GM18909 (cell line): Measurements from ENCODE around the gene FGFR2.

Source experiments
- ATAC-seq: cut with Tn5 transposase; IDR thresholded peaks from one replicate; pipeline ENCODE4 v1.9.1; 2021; ENCODE audit warnings: mild to moderate bottlenecking; ENCODE audit not compliant: unreplicated experiment, poor library complexity

FGFR2 gene

GRCh38 chr10:121592155-121592890 lies 5.9 kb downstream of the FGFR2 start:
- no peak for ATAC-seq

GRCh38 chr10:121591186-121591585 lies 7.1 kb downstream of the FGFR2 start:
- no peak for ATAC-seq

DNA sequence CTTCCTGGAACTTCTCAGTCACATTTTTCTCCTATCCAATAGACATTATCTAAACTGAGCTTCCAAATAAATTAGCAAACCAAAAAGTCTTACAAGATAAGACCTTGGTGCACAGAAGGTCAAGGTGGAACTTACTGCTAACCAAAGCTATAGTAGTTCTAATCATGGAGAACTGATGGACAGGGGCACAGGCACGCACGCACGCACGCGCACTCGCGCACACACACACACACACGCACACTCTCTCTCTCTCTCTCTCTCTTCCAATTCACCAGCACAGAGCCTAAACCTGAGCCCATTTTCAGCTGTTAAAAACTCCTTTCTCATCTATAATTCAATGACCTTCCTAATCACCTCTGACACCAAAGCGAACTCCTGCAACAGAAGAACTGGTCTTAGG lies 7.5 kb downstream of the FGFR2 start:
- ATAC-seq = no peak

GRCh38 chr10:121589553-121589952 lies 8.7 kb downstream of the FGFR2 start:
- ATAC-seq = no peak

- no peak for ATAC-seq
These were observed 14.4 kb downstream of the FGFR2 start for GRCh38 chr10:121583857-121584256.

- no peak for ATAC-seq
These were observed 15.0 kb downstream of the FGFR2 start for GRCh38 chr10:121583258-121583657.

DNA sequence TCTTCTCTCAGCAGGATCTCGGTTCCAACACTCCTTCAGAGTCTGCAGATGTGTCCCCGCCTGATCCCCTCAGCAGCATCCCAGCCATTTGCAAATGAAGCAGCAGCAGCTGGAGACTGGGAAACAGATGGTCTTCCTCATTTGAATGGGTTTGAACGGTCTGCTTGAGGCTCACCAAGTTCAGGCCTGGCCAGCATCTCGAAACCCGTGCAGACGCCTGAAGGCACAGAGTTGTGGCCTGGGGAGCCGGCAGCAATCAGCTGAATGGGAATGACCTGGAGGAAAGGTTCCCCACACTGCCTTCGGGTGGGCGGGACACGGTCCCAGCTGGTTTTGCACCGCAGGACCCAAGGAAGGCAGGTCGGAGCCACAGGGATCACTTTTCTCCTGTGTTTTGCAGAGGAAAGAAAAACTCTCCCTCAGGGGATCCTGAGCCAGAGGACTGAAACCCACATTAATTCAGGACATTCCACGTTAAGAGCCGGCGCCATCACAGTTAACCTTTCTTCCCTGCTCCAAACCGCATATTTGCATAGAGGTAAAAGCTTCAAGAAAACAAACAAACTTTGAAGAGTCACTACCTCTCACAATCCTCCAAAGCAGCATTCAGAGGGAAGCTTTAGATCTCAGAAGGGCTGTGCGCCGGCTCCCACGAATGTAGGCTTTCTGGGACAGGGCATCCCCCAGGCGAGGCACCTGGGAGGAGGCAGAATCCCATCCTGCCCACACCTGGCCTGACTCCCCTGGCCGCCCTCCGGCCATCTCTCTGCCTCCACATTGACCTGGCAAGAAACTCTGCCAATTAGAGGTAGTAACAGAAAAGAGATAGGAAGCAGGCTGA lies 17.7 kb downstream of the FGFR2 start:
- no peak for ATAC-seq

DNA sequence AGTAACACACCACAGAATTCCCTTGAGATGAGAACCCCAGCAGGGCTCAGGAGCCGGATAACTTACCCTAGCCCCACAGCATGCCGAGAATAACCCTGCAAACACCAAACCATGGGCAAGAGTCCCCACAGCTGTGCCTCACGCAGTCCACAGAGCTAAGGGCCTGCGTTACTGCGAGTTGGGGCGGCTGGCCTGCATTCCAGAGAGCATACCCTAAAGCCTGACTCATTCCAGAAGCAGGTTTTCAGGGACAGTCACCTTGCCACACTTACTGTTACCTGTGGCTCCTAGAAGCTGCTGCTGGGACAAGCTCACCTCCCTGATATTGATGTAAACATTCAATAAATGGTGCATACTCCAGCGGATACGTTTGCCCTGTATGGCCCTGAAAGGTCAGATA lies 18.6 kb downstream of the FGFR2 start:
- ATAC-seq = no peak

GRCh38 chr10:121578965-121579364 lies 19.3 kb downstream of the FGFR2 start:
- no peak for ATAC-seq

DNA sequence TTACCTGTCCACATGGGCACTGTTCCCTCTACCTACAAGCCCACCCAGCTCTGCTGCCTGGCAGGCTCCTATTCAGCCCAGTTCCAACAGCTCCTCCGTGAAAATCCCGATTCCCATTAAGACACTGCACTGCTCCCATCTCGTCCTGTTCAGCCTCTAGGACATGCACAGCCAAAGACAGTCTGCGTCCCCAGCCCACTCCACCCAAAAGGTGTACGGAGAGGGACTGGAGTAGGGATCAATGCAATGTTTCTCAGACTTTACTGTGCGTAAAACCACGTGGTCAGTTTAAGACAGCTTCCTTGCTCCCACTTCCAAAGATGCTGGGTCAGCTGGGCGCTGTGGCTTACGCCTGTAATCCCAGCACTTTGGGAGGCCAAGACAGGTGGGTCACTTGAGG lies 19.9 kb downstream of the FGFR2 start:
- ATAC-seq = no peak

DNA sequence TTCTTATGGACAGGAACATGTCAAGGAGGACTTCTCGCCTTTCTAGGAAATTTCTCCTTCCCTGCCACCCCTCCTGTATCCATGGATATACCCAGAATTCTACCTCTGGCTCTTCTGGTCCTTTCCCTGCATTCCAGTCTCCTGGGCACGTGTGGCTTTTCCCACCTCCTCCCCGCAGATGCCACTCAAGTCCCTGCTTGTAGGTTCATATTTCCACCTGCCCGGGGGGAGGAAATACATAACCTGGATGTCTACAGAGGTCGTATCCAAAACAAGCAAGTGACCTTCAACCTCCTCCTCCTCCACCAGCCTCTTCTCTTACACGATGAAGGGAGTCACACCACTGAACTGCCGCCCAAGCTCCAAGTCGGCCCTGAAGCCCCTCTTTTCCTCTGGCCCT lies 20.7 kb downstream of the FGFR2 start:
- no peak for ATAC-seq

DNA sequence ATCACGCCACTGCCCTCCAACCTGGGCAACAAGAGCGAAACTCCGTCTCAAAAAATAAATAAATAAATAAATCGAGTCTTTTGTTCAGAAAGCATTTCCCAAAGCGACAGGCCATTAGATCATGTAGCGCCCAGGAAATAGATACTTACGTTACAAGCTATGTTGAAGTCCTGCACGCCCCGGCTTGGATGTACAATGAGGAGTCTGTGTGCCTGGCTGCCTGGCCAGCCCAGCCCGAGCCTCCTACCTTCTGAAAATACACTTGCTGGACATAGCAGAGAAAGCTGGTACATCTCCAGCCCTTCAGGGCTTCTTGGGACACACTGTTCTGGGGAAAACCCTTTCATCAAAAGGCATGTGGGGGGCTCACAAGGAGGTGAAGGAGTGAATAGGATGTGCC lies 22.1 kb downstream of the FGFR2 start:
- ATAC-seq = no peak

DNA sequence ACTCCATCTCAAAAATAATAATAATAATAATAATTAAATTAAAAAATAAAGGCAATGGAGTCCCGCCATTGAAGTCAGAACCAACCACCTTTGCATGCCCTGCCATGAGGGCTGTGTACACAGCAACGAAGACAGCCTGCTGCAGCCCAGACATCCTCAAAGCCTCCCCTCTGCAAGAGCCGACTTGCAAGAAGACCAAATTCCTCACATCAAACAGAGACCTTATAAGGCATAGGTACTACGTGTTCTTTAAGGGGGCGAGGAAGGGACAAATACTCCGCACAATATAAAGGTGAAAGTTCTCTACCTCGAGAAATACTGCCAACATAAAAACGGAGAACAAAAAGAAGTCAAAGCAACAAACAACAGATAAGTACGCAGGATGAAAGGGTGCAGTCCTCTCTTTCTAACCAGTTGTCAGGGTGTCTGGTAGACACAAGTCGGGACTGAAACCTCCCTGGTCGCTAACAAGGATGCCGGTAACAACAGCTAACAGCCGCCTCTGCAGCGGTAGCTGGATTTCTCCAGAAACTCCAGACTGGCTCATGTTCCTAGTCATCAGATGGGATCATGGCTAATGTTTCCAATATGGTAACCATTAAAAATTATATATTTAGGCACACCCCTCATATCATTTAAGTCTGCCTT lies 23.6 kb downstream of the FGFR2 start:
- ATAC-seq = no peak

- ATAC-seq = no peak
These were observed 24.7 kb downstream of the FGFR2 start for GRCh38 chr10:121573538-121573941.

DNA sequence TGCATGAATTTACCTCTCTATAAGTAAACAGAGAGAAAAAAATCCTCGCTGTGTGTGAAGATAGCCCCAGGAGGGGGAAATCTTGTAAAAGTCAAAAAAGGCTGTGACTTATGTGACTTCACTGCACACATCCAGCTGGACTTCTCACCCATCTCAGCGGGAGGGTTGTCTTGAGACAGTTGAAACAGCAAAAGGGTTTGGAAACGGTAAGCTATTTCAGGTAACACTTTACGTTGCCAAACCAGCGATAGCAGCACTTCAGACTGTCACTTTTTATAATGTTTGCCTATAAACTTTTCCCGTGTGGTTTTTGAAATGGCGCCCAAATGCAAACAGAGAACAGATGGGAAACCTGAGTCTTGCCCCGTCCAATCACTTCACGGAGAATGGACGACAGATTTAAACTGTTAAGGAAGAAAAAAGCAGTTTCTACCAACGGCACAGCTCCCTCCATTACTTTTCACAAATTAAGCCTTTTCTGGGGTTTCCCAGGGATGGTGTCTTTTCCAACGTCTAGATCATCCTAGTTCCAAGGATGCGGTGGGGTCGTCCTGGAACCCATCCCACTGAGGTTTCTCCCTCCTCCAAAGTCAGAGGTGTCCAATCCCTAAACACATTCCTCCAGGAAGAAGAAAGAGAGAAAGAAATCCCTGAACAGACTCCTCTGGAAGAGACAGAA lies 25.2 kb downstream of the FGFR2 start:
- no peak for ATAC-seq

DNA sequence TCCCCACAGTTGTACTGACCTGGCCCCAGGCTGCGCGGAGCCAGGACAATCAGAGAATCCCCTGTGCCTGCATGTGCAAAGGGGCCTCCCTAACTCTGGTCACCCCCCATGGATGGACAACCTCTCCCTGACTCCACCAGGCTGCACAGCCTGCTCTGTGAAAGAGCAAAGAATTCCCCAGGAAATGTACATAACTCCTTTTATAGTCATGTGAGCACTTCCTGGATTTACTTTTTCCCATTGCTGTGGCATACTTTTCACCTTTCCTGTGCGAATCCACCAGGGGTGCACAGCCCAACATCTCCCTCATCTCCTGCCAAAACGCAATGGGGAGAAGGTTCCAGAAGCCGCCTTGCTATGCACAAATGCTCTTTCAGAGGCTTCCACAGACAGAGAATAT lies 27.9 kb downstream of the FGFR2 start:
- ATAC-seq = no peak

DNA sequence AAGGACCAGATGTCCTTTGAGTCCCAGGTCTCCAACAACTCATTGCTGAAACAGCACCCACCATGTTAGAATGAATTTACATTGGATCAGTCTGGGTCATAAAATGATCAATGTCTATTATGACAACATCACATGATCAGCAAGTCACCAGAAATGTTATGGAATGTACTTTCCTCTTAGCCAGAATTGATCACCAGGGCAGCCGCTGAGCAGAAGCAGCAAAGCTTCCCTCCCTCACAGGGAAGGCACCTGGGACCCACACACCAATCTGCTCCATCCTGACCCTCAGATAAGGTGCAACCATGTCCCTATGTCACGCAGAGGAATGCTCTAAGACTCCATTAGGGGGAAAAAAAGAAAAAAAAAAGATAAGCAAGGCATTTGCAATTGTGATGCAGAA lies 30.0 kb downstream of the FGFR2 start:
- no peak for ATAC-seq

DNA sequence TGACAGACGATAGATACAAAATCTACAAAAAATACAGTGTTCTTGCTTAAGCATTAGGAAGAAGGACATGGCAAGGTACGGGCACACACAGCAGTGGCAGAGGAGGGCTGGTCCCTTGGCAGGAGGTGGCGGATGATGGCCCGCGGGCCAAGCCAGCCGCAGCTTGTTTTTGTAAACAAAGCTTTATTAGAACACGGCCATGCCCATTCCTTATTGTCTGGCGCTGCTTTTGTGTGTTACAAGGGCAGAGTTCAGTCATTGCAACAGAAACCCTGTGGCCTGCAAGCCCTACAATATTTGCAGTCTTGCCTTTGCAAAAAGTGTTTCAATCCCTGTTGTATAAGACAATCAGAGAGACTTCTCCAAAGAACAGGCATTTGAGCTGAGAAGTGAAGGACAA lies 30.7 kb downstream of the FGFR2 start:
- no peak for ATAC-seq

- ATAC-seq = no peak
These were observed 31.5 kb downstream of the FGFR2 start for GRCh38 chr10:121566755-121567154.

GRCh38 chr10:121559326-121560026 lies 38.8 kb downstream of the FGFR2 start:
- no peak for ATAC-seq
